AG04450 (cell line): ENCODE results near the gene RGS9BP. TPM values are rescaled to one million over a fixed set of nuclear protein-coding genes. Genes with fewer than 3 reads are reported as not detected.
A peak's percentile ranks its signal among the peaks of the same experiment; 100 is the strongest.

ENCODE experiments used
- CTCF ChIA-PET: fragments of 300-600, 350-600 bp; formaldehyde crosslinking; extraction: SDS; loops from one replicate; lab custom pipeline; 2022; ENCODE audit warnings: antibody characterized with exemption, inconsistent platforms; lab: Charles Lee
- POLR2A ChIA-PET: fragments of 350-600 bp; formaldehyde crosslinking; extraction: SDS; loops from one replicate; lab custom pipeline; 2021; ENCODE audit warnings: antibody characterized with exemption, inconsistent platforms; lab: Yijun Ruan, JAX
- DNase-seq: peaks from one replicate; pipeline ENCODE4 v3.0.0-alpha.2; 2011; ENCODE audit warnings: low read depth, low spot score
- H3K27ac ChIP-seq: one replicate; pipeline ENCODE4 v1.5.1; 2012; ENCODE audit warnings: low read depth, low read length, control low read depth
- H3K27me3 ChIP-seq: one replicate; pipeline ENCODE4 v1.6.0; 2012; ENCODE audit warnings: low read length; ENCODE audit not compliant: control insufficient read depth, insufficient read depth
- H3K4me3 ChIP-seq: 2 replicates; pipeline ENCODE4 v1.5.1; 2011; ENCODE audit warnings: mild to moderate bottlenecking, low read depth, low read length, control low read depth
- H3K9me3 ChIP-seq: 2 replicates; pipeline ENCODE4 v1.5.1; 2012; ENCODE audit warnings: low read length; ENCODE audit not compliant: control insufficient read depth, insufficient read depth
- CTCF ChIP-seq: IDR thresholded peaks from 2 replicates; pipeline ENCODE4 v1.5.1; 2011; ENCODE audit warnings: low read depth, low read length, control low read depth, inconsistent platforms
- polyA minus RNA-seq: library from RNA; depleted of rRNA, polyadenylated mRNA; stranded (reverse); fragments of >200 nt; gene quantifications from 2 replicates; pipeline ENCODE4 v1.2.3, GENCODE V29; 2011; rRNA and poly(A)+ RNA removed
- polyA plus RNA-seq: library from polyadenylated mRNA; depleted of rRNA; stranded (reverse); fragments of >200 nt; gene quantifications from 2 replicates; pipeline ENCODE4 v1.2.3, GENCODE V29; 2011; rRNA removed

RGS9BP gene
- polyA plus RNA-seq (0.07 and 0.09 TPM in 2 replicates), polyA minus RNA-seq (0.18 TPM in 1 of 2 replicates, not detected in the other)

- ChIA-PET CTCF (no interaction called here), POLR2A (interaction anchor here (0.7 to 2.0 kb wide), 4 partner anchors 16 to 1649 kb away, joined by 3 to 7 read pairs (median 4); partner anchors contain the start of genes NUDT19 and PDCD5)
- Histone ChIP-seq H3K27ac (peak within 1 kb of the TSS; percentile 39), H3K9me3 (no peaks in the 10 kb centered on the region; the same call in 1 of the 2 replicates), H3K4me3 (peak within 1 kb of the TSS; percentile 89), H3K27me3 (peaks cover 23% of the 10 kb centered on the region)
- no peak for TF ChIP-seq CTCF
- DNase-seq: peak; percentile 26
Measured at GRCh38 chr19:32675720-32676185, at the start of gene RGS9BP. RGS9BP (plus strand) TSS chr19:32675848; CDS start chr19:32676264, 416 bp downstream.

- CTCF ChIA-PET: no interaction called here
- H3K4me3 ChIP-seq: no peak overlapping the region
- POLR2A ChIA-PET: interaction anchor here (0.6 kb wide), 1 partner anchor 301 kb away, joined by 12 read pairs; no protein-coding TSS in a partner anchor
- no peaks in the 10 kb centered on the region; the same call in 1 of the 2 replicates for H3K9me3 ChIP-seq
- no peak for DNase-seq
- no peaks in the 10 kb centered on the region for H3K27me3 ChIP-seq
- no peak for TF ChIP-seq CTCF
- no peak overlapping the region for H3K27ac ChIP-seq
Measured at GRCh38 chr19:32626969-32627368, 48.7 kb upstream of the RGS9BP start.

- POLR2A ChIA-PET: interaction anchor here (0.6 kb wide), 1 partner anchor 302 kb away, joined by 12 read pairs; no protein-coding TSS in a partner anchor
- CTCF ChIA-PET: no interaction called here
- Histone ChIP-seq H3K27me3 (no peaks in the 10 kb centered on the region), H3K4me3 (no peak overlapping the region), H3K27ac (no peak overlapping the region), H3K9me3 (no peaks in the 10 kb centered on the region; the same call in 1 of the 2 replicates)
- TF ChIP-seq CTCF: no peak
- no peak for DNase-seq
Measured at GRCh38 chr19:32627714-32628270, 47.9 kb upstream of the RGS9BP start.

- no peak for TF ChIP-seq CTCF
- Histone ChIP-seq H3K9me3 (no peaks in the 10 kb centered on the region; the same call in 1 of the 2 replicates), H3K4me3 (no peak overlapping the region), H3K27ac (no peak overlapping the region), H3K27me3 (no peaks in the 10 kb centered on the region)
- CTCF ChIA-PET: no interaction called here
- POLR2A ChIA-PET: no interaction called here
- no peak for DNase-seq
Measured at GRCh38 chr19:32630338-32630737, 45.3 kb upstream of the RGS9BP start.

- no peak for TF ChIP-seq CTCF
- Histone ChIP-seq H3K9me3 (no peaks in the 10 kb centered on the region; the same call in 1 of the 2 replicates), H3K27ac (no peak overlapping the region), H3K27me3 (no peaks in the 10 kb centered on the region), H3K4me3 (no peak overlapping the region)
- POLR2A ChIA-PET: no interaction called here
- DNase-seq: no peak
- CTCF ChIA-PET: no interaction called here
Measured at GRCh38 chr19:32631381-32631780, 44.3 kb upstream of the RGS9BP start.
